HEK293 (cell line): ENCODE data around the gene TBCC.

Experiments
- CTCF ChIA-PET: fragments of 350-600 bp; formaldehyde crosslinking; extraction: SDS; loops from one replicate; lab custom pipeline; 2021; ENCODE audit warnings: antibody characterized with exemption; lab: Yijun Ruan, JAX
- POLR2A ChIA-PET: fragments of 300-600 bp; formaldehyde crosslinking; extraction: SDS; loops from one replicate; lab custom pipeline; 2020; ENCODE audit warnings: antibody characterized with exemption, inconsistent platforms; lab: Yijun Ruan, JAX
- H3K27ac ChIP-seq: fragments of 200-500 bp; sonication (Bioruptor generic); 2 replicates; pipeline ENCODE4 v1.5.1; 2014; ENCODE audit warnings: low read depth, low read length, control low read depth, inconsistent platforms; ENCODE audit errors: extremely low read depth
- H3K36me3 ChIP-seq, 2 experiments: fragments of 200-500 bp in 1 of 2; sonication (Bioruptor generic) in 1 of 2; 1 replicate in 1 of 2; 2 replicates in 1 of 2; pipeline ENCODE4 v1.5.1; 2014 to 2017; ENCODE audit warnings: inconsistent platforms in 2 of 2, low read length in 2 of 2; ENCODE audit not compliant: control insufficient read depth in 2 of 2, insufficient read depth in 1 of 2
- H3K4me1 ChIP-seq: fragments of 200-500 bp; sonication (Bioruptor generic); 2 replicates; pipeline ENCODE4 v1.5.1; 2014; ENCODE audit warnings: mild to moderate bottlenecking, low read length, inconsistent platforms; ENCODE audit not compliant: control insufficient read depth, insufficient read depth
- H3K4me3 ChIP-seq: 2 replicates; pipeline ENCODE4 v1.5.1; 2011; ENCODE audit warnings: low read depth, mild to moderate bottlenecking, control low read depth, low read length, moderate library complexity
- H3K9me3 ChIP-seq: fragments of 200-500 bp; sonication (Bioruptor generic); 2 replicates; pipeline ENCODE4 v1.5.1; 2014; ENCODE audit warnings: low read depth, low read length, inconsistent platforms; ENCODE audit not compliant: control insufficient read depth, insufficient read depth
- SCRT2 ChIP-seq: fragments of 450-650 bp; formaldehyde crosslinking; IDR thresholded peaks from 2 replicates; pipeline ENCODE4 v1.5.1; 2016; ENCODE audit warnings: missing biosample characterization, missing genetic modification characterization
- TRIM28 ChIP-seq: IDR thresholded peaks from 2 replicates; pipeline ENCODE4 v1.6.1; 2011; ENCODE audit warnings: low read length, control low read depth, borderline replicate concordance
- ZNF148 ChIP-seq: fragments of 450-650 bp; formaldehyde crosslinking; IDR thresholded peaks from 2 replicates; pipeline ENCODE4 v1.5.0; 2017; ENCODE audit warnings: missing biosample characterization, missing genetic modification characterization, borderline replicate concordance
- ZNF174 ChIP-seq: fragments of 450-650 bp; formaldehyde crosslinking; IDR thresholded peaks from 2 replicates; pipeline ENCODE4 v1.5.0; 2017; ENCODE audit warnings: missing biosample characterization, mild to moderate bottlenecking, missing genetic modification characterization
- ZNF239 ChIP-seq: fragments of 450-650 bp; formaldehyde crosslinking; IDR thresholded peaks from 2 replicates; pipeline ENCODE4 v1.5.1; 2016; ENCODE audit warnings: missing biosample characterization, missing genetic modification characterization
- ZNF280D ChIP-seq: fragments of 450-650 bp; formaldehyde crosslinking; IDR thresholded peaks from 2 replicates; pipeline ENCODE4 v1.5.1; 2016; ENCODE audit warnings: missing biosample characterization, missing genetic modification characterization
- ZNF335 ChIP-seq: fragments of 450-650 bp; formaldehyde crosslinking; conservative IDR thresholded peaks from 2 replicates; pipeline ENCODE4 v1.5.1; 2016; ENCODE audit warnings: missing biosample characterization, missing genetic modification characterization
- ZNF350 ChIP-seq: fragments of 450-650 bp; formaldehyde crosslinking; IDR thresholded peaks from 2 replicates; pipeline ENCODE4 v1.5.0; 2017; ENCODE audit warnings: missing biosample characterization, mild to moderate bottlenecking, missing genetic modification characterization
- ZNF362 ChIP-seq: fragments of 450-650 bp; formaldehyde crosslinking; IDR thresholded peaks from 2 replicates; pipeline ENCODE4 v1.5.1; 2016; ENCODE audit warnings: missing biosample characterization, missing genetic modification characterization
- ZNF488 ChIP-seq: fragments of 450-650 bp; formaldehyde crosslinking; IDR thresholded peaks from 2 replicates; pipeline ENCODE4 v1.5.1; 2016; ENCODE audit warnings: missing biosample characterization, missing genetic modification characterization
- ZNF548 ChIP-seq: fragments of 450-650 bp; formaldehyde crosslinking; IDR thresholded peaks from 2 replicates; pipeline ENCODE4 v1.5.1; 2016; ENCODE audit warnings: missing biosample characterization, missing genetic modification characterization
- ZNF585B ChIP-seq: fragments of 450-650 bp; formaldehyde crosslinking; IDR thresholded peaks from 2 replicates; pipeline ENCODE4 v1.5.1; 2016; ENCODE audit warnings: missing biosample characterization, missing genetic modification characterization
- ZNF670 ChIP-seq: fragments of 450-650 bp; formaldehyde crosslinking; IDR thresholded peaks from 2 replicates; pipeline ENCODE4 v1.5.1; 2016; ENCODE audit warnings: missing biosample characterization, missing genetic modification characterization, low read depth
- ZNF704 ChIP-seq: fragments of 450-650 bp; formaldehyde crosslinking; IDR thresholded peaks from 2 replicates; pipeline ENCODE4 v1.5.1; 2016; ENCODE audit warnings: missing biosample characterization, missing genetic modification characterization
- ZSCAN5A ChIP-seq: fragments of 450-650 bp; formaldehyde crosslinking; IDR thresholded peaks from 2 replicates; pipeline ENCODE4 v1.5.1; 2016; ENCODE audit warnings: missing biosample characterization, missing genetic modification characterization

Gene TBCC

GRCh38 chr6:42779521-42779920, 33.6 kb upstream of the TBCC start (continued):
- TF ChIP-seq ZNF280D (tag by site-specific recombination) (no peak), ZSCAN5A (tag by site-specific recombination) (no peak)

- POLR2A ChIA-PET = interaction anchor here (1.4 to 16.3 kb wide), 2 partner anchors 13 to 32 kb away, joined by 3 to 316 read pairs; partner anchors contain the start of gene TBCC
Observed at GRCh38 chr6:42778122-42778521, 32.2 kb upstream of the TBCC start.

More at GRCh38 chr6:42778122-42778521, 32.2 kb upstream of the TBCC start:
- H3K27ac ChIP-seq = no peak overlapping the region
- no peak for TF ChIP-seq ZNF704 (tag by site-specific recombination)
- TF ChIP-seq ZNF350 (tag by site-specific recombination) = no peak
- TF ChIP-seq ZNF335 (tag by site-specific recombination) = no peak
- no peak for TF ChIP-seq ZNF174
- no peak for TF ChIP-seq ZNF488 (tag by site-specific recombination)
- TF ChIP-seq ZNF670 (tag by site-specific recombination) = no peak
- TF ChIP-seq SCRT2 (tag by site-specific recombination) = no peak
- no peak for TF ChIP-seq TRIM28
- no peak for TF ChIP-seq ZNF585B (tag by site-specific recombination)
- no peak for TF ChIP-seq ZNF548 (tag by site-specific recombination)
- TF ChIP-seq ZNF148 (tag by site-specific recombination) = no peak
- TF ChIP-seq ZNF239 = no peak
- TF ChIP-seq ZNF362 (tag by site-specific recombination) = no peak
- CTCF ChIA-PET = interaction anchor here (0.6 kb wide), 1 partner anchor 52 kb away, joined by 3 read pairs; no protein-coding TSS in a partner anchor
- no peaks in the 10 kb centered on the region for H3K36me3 ChIP-seq
- no peaks in the 10 kb centered on the region for H3K4me1 ChIP-seq
- H3K4me3 ChIP-seq = no peak overlapping the region
- H3K9me3 ChIP-seq = no peaks in the 10 kb centered on the region
